ENCODE data around the gene KCNJ14. TPM values are rescaled to one million over a fixed set of nuclear protein-coding genes. Genes with fewer than 3 reads are reported as not detected.
A peak's percentile ranks its signal among the peaks of the same experiment; 100 is the strongest.

The KCNJ14 gene
- 0.36 and 0.55 TPM in 2 replicates for total RNA-seq (2014; rRNA removed; shearing (Covaris generic))

GRCh38 chr19:48455171-48455907 lies at the start of gene KCNJ14:
Gene KCNJ14, plus strand, starts transcription at chr19:48455574. Its CDS starts 6,151 bp downstream, at chr19:48461725.
- no peak for DNase-seq (ENCODE audit: low spot score)

- DNase-seq (ENCODE audit: low spot score): peak; percentile 31
Observed at GRCh38 chr19:48405850-48406249, 49.5 kb upstream of the KCNJ14 start.

- DNase-seq (ENCODE audit: low spot score): peak; percentile 20
Observed at GRCh38 chr19:48413879-48414587, 41.3 kb upstream of the KCNJ14 start.

GRCh38 chr19:48415395-48415794 lies 40.0 kb upstream of the KCNJ14 start:
- peak; percentile 37 for DNase-seq (ENCODE audit: low spot score)

GRCh38 chr19:48415806-48416221 lies 39.6 kb upstream of the KCNJ14 start:
- DNase-seq (ENCODE audit: low spot score): no peak

GRCh38 chr19:48417421-48417820 lies 38.0 kb upstream of the KCNJ14 start:
- no peak for DNase-seq (ENCODE audit: low spot score)

GRCh38 chr19:48418317-48419064 lies 36.9 kb upstream of the KCNJ14 start:
- DNase-seq (ENCODE audit: low spot score): peak; percentile 69

GRCh38 chr19:48419158-48419920 lies 36.0 kb upstream of the KCNJ14 start:
- DNase-seq (ENCODE audit: low spot score): peak; percentile 40

GRCh38 chr19:48421548-48421947 lies 33.8 kb upstream of the KCNJ14 start:
- no peak for DNase-seq (ENCODE audit: low spot score)

- DNase-seq (ENCODE audit: low spot score): peak; percentile 78
Observed at GRCh38 chr19:48424694-48425219, 30.6 kb upstream of the KCNJ14 start.

- no peak for DNase-seq (ENCODE audit: low spot score)
Observed at GRCh38 chr19:48428670-48429069, 26.7 kb upstream of the KCNJ14 start.

GRCh38 chr19:48433337-48433736 lies 22.0 kb upstream of the KCNJ14 start:
- no peak for DNase-seq (ENCODE audit: low spot score)

GRCh38 chr19:48436586-48436985 lies 18.8 kb upstream of the KCNJ14 start:
- no peak for DNase-seq (ENCODE audit: low spot score)

- no peak for DNase-seq (ENCODE audit: low spot score)
Observed at GRCh38 chr19:48441360-48442050, 13.9 kb upstream of the KCNJ14 start.

GRCh38 chr19:48442116-48443035 lies 13.0 kb upstream of the KCNJ14 start:
- no peak for DNase-seq (ENCODE audit: low spot score)

GRCh38 chr19:48443256-48443655 lies 12.1 kb upstream of the KCNJ14 start:
- DNase-seq (ENCODE audit: low spot score): no peak

- DNase-seq (ENCODE audit: low spot score): no peak
Observed at GRCh38 chr19:48443731-48444128, 11.6 kb upstream of the KCNJ14 start.

GRCh38 chr19:48444129-48444935 lies 11.0 kb upstream of the KCNJ14 start:
- DNase-seq (ENCODE audit: low spot score): no peak

- no peak for DNase-seq (ENCODE audit: low spot score)
Observed at GRCh38 chr19:48444936-48445200, 10.5 kb upstream of the KCNJ14 start.

Measured in A172 (cell line).